ENCODE data around the gene SPATA3.

The SPATA3 gene

GRCh38 chr2:230968921-230969658, 26.8 kb upstream of the SPATA3 start:
- DNase-seq = peak; percentile 13

GRCh38 chr2:230969659-230970015, 26.3 kb upstream of the SPATA3 start:
- DNase-seq = no peak

GRCh38 chr2:230972046-230972445, 23.9 kb upstream of the SPATA3 start:
- no peak for DNase-seq

GRCh38 chr2:230974096-230974913, 21.6 kb upstream of the SPATA3 start:
- DNase-seq = peak; percentile 87

GRCh38 chr2:230975927-230976326, 20.0 kb upstream of the SPATA3 start:
- DNase-seq = peak; percentile 11

- DNase-seq = no peak
These were observed 19.2 kb upstream of the SPATA3 start for GRCh38 chr2:230976671-230977171.

GRCh38 chr2:230980468-230980867, 15.5 kb upstream of the SPATA3 start:
- peak; percentile 29 for DNase-seq

GRCh38 chr2:230981704-230982103, 14.2 kb upstream of the SPATA3 start:
- peak; percentile 46 for DNase-seq

GRCh38 chr2:230982126-230982525, 13.8 kb upstream of the SPATA3 start:
- DNase-seq = no peak

- DNase-seq = no peak
These were observed 13.4 kb upstream of the SPATA3 start for GRCh38 chr2:230982528-230982927.

GRCh38 chr2:230983566-230983965, 12.4 kb upstream of the SPATA3 start:
- DNase-seq = no peak

- peak; percentile 10 for DNase-seq
These were observed 11.3 kb upstream of the SPATA3 start for GRCh38 chr2:230984393-230985220.

GRCh38 chr2:230985519-230986231, 10.2 kb upstream of the SPATA3 start:
- no peak for DNase-seq

- DNase-seq = no peak
These were observed 9.3 kb upstream of the SPATA3 start for GRCh38 chr2:230986520-230987136.

GRCh38 chr2:230987137-230988020, 8.5 kb upstream of the SPATA3 start:
- peak; percentile 69 for DNase-seq

- no peak for DNase-seq
These were observed 6.2 kb upstream of the SPATA3 start for GRCh38 chr2:230989731-230990130.

- no peak for DNase-seq
These were observed 5.6 kb upstream of the SPATA3 start for GRCh38 chr2:230990131-230990898.

GRCh38 chr2:230990899-230991150, 5.1 kb upstream of the SPATA3 start:
- no peak for DNase-seq

GRCh38 chr2:230991598-230991997, 4.3 kb upstream of the SPATA3 start:
- no peak for DNase-seq

GRCh38 chr2:230996661-230997060, 740 bp downstream of the SPATA3 start:
- no peak for DNase-seq

- DNase-seq = no peak
These were observed 3.0 kb downstream of the SPATA3 start for GRCh38 chr2:230998882-230999281.

All from CD4-positive, alpha-beta T cell treated with Interleukin-21 for 1 hour (primary cell).